Esophagus squamous epithelium (tissue), 5 donors: Measurements from ENCODE around the gene GPX7. TPM values are rescaled to one million over a fixed set of nuclear protein-coding genes. Genes with fewer than 3 reads are reported as not detected.

ENCODE experiments used
- DNase-seq: peaks from one replicate; lab custom pipeline; 2025; lab: John Stamatoyannopoulos, UW
- H3K27ac ChIP-seq, 4 donors: fragments of 200-600 bp; sonication (generic); one replicate each; pipeline ENCODE4 v1.5.1; 2016 to 2019; ENCODE audit warnings: mild to moderate bottlenecking in 1 of 4
- H3K27me3 ChIP-seq, 4 donors: fragments of 200-600 bp; sonication (generic); 1 replicate in 3 of 4; 2 replicates in 1 of 4; pipeline versions ENCODE4 v1.5.1 to v1.6.0; 2017 to 2021; ENCODE audit warnings: antibody characterized with exemption in 1 of 4
- H3K36me3 ChIP-seq, 3 donors: fragments of 200-600 bp; sonication (generic); one replicate each; pipeline ENCODE4 v1.5.1; 2016 to 2019
- H3K4me1 ChIP-seq, 3 donors: fragments of 200-600 bp; sonication (generic); one replicate each; pipeline ENCODE4 v1.5.1; 2017 to 2019
- H3K4me3 ChIP-seq, 4 donors: fragments of 200-600 bp; sonication (generic); 1 replicate in 3 of 4; 2 replicates in 1 of 4; pipeline ENCODE4 v1.5.1; 2016 to 2019; ENCODE audit warnings: mild to moderate bottlenecking in 2 of 4, moderate library complexity in 1 of 4
- H3K9me3 ChIP-seq, 3 donors: fragments of 200-600 bp; sonication (generic); one replicate each; pipeline ENCODE4 v1.5.1; 2016 to 2019
- POLR2A ChIP-seq, 4 donors: fragments of 450-650 bp; IDR thresholded peaks; one replicate each; pipeline ENCODE4 v1.6.1; 2017; ENCODE audit warnings: antibody characterized with exemption in 4 of 4, mild to moderate bottlenecking in 4 of 4, moderate library complexity in 3 of 4
- WGBS, 2 donors: methylation state at CpG; one replicate each; pipeline ENCODE4 v1.1.5; 2018; 5-methylcytosine and 5-hydroxymethylcytosine counted together
- intact Hi-C: fragments of 100-400 bp; cut with DNase I; formaldehyde crosslinking; loops from one replicate; pipeline ENCODE4 v1.15.0; 2022
- total RNA-seq, 4 donors: library from RNA; depleted of rRNA; stranded (reverse); fragments of >200 nt; gene quantifications; one replicate each; pipeline ENCODE4 v1.1.0, GENCODE V29; 2016
- TF ChIP-seq, protein P1 (sequence below), 6 experiments: fragments of 450-650 bp in 4 of 6; fragments of 200-600 bp in 2 of 6; sonication (generic) in 2 of 6; IDR thresholded peaks; one replicate each; pipeline ENCODE4 v1.5.1; 2016 to 2019; ENCODE audit warnings: antibody characterized with exemption in 6 of 6, mild to moderate bottlenecking in 4 of 6, moderate library complexity in 4 of 6
- donor health status: DM: yes; HTN: yes; CAD: no.

The GPX7 gene
- total RNA-seq, 4 donors from 2014 or later = 1.6 to 9.9 (median 2.7) TPM

DNA sequence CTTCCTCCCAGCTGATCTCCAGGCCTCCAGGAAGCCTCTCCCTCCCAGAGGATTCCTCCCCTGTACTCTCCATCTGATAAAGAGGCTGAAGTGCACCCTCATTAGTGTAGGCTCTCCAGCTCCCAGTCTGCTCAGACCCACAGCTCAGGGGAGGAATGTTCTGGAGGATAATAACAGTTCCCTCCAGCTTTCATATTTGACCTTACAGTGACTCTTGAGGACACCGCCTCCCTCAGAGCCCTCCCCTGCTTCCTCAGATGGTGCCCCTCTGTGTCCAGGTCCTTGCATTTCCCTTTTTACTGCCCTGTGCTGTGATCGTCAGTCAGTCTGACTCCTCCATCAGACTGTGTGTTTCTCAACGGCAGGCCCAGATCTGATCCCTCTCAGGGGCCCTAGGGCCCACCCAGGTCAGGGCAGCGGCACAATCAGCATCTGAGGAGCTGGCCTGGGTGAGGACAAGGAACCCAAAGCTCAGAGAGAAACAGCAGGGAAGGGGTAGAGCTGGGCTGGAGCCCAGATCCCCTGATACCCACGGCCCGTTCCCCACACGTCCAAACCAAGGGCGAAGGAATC lies 29.7 kb downstream of the GPX7 start:
- peak overlapping the region in 1 of 4 donors; percentile 61 for H3K4me3 ChIP-seq
- intact Hi-C loops = no loop called here
- no peaks in the 10 kb centered on the region for H3K36me3 ChIP-seq
- H3K4me1 ChIP-seq = peaks cover 7 to 26% (median 11%) of the 10 kb centered on the region in 3 donors
- WGBS, 2 donors = 68 to 91% methylated on average over 3 to 6 of the region's 8 CpGs
- no peak for TF ChIP-seq POLR2A (IDR thresholded peaks at IDR 0.05)
- TF ChIP-seq, protein P1, sequence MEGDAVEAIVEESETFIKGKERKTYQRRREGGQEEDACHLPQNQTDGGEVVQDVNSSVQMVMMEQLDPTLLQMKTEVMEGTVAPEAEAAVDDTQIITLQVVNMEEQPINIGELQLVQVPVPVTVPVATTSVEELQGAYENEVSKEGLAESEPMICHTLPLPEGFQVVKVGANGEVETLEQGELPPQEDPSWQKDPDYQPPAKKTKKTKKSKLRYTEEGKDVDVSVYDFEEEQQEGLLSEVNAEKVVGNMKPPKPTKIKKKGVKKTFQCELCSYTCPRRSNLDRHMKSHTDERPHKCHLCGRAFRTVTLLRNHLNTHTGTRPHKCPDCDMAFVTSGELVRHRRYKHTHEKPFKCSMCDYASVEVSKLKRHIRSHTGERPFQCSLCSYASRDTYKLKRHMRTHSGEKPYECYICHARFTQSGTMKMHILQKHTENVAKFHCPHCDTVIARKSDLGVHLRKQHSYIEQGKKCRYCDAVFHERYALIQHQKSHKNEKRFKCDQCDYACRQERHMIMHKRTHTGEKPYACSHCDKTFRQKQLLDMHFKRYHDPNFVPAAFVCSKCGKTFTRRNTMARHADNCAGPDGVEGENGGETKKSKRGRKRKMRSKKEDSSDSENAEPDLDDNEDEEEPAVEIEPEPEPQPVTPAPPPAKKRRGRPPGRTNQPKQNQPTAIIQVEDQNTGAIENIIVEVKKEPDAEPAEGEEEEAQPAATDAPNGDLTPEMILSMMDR (IDR thresholded peaks at IDR 0.05) = no peak
- no peak for DNase-seq
- H3K9me3 ChIP-seq = no peaks in the 10 kb centered on the region
- no peak overlapping the region for H3K27ac ChIP-seq
- H3K27me3 ChIP-seq = peaks cover 0 to 62% (median 1%) of the 10 kb centered on the region in 4 donors

DNA sequence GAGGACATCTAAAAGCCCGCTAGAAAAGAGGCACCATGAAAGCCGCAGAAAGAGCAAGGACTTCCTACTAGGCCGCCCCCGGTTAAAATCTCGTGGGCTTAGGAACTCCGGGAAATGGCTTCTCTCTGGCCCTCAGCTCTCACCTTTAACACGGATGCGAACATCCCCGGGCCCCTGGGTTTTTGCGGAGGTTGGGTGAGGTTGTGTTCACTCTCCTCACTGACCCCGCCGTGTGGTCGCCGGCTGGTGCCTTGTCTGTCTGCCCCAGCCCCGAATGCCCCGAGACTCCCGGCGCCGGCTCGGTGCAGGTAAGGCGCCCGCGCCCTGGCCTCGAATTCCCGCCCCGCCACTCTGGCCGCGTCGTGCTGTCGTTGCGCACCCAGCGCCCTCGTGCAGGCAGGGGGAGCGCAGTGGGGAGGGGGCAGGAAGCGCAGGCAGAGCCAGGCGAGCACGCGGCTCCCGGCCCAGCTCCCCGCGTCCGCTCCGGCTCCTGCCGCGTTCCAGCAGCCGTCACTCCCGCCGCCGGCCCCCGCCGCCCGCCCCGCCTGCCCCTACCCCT lies 30.6 kb downstream of the GPX7 start, which contains the start of gene SHISAL2A:
SHISAL2A (plus strand) TSS at position 437 of the 559 bp plus-strand sequence. CDS start 326 bp downstream, outside the sequence.
- TF ChIP-seq, protein P1 (IDR thresholded peaks at IDR 0.05) = no peak
- peak in 1 of 4 donors; percentile 41 for TF ChIP-seq POLR2A (IDR thresholded peaks at IDR 0.05)
- Histone ChIP-seq H3K36me3 (no peaks in the 10 kb centered on the region), H3K4me3 (peak within 1 kb of the TSS; percentile 27 to 61 (median 40)), H3K27me3 (peaks cover 0 to 59% (median 1%) of the 10 kb centered on the region in 4 donors), H3K27ac (peak within 1 kb of the TSS in 3 of 4 donors; percentile 2 to 71 (median 28)), H3K4me1 (peaks cover 9 to 29% (median 11%) of the 10 kb centered on the region in 3 donors), H3K9me3 (no peaks in the 10 kb centered on the region)
- WGBS, 2 donors = 10 to 24% methylated on average over 2 to 25 of the region's 53 CpGs
- DNase-seq = no peak
- intact Hi-C loops = no loop called here

DNA sequence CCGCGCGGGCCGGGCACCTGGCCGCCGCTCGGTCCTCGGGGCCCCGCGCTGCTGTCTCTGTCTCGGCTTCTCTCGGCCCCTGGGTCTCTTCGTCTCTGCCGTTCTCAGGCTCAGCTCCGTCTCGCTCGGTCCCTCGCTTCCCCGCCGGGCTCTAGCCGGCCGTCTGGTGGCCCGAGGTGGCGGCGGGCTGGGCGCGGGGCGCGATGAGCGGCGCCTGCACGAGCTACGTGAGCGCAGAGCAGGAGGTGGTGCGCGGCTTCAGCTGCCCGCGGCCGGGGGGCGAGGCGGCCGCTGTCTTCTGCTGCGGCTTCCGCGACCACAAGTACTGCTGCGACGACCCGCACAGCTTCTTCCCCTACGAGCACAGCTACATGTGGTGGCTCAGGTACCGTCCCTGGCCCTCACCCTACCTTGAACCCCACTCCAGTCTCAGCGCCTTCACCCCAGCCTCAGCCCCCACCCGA lies 31.2 kb downstream of the GPX7 start:
- peaks cover 0 to 56% (median 1%) of the 10 kb centered on the region in 4 donors for H3K27me3 ChIP-seq
- H3K27ac ChIP-seq = peak overlapping the region in 3 of 4 donors; percentile 2 to 71 (median 28)
- 6 to 14% methylated on average over 14 to 17 of the region's 52 CpGs for WGBS, 2 donors
- H3K36me3 ChIP-seq = no peaks in the 10 kb centered on the region
- no peak for DNase-seq
- intact Hi-C loops = no loop called here
- H3K9me3 ChIP-seq = no peaks in the 10 kb centered on the region
- TF ChIP-seq POLR2A (IDR thresholded peaks at IDR 0.05) = no peak
- TF ChIP-seq, protein P1 (IDR thresholded peaks at IDR 0.05) = no peak
- peaks cover 9 to 29% (median 11%) of the 10 kb centered on the region in 3 donors for H3K4me1 ChIP-seq
- peak overlapping the region; percentile 27 to 61 (median 40) for H3K4me3 ChIP-seq

DNA sequence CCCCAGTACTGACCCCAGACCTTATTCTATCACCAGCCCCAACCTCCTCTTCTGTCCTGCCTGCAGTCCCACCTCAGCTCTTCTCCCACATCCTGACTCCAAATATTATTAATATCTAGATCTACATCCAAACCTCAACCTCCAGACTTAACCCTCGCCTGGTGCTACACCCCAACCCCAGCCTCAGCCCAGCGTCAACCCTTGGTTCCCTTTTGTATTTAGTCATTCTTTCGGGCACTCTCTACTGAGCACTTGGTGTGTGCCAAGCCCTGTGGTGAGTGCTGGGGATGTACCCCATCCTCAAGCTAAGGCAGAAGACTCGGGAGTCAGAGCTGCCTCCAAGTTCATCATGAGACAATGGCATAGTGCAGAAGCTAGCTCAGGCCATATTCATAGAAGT lies 31.9 kb downstream of the GPX7 start:
- no peak overlapping the region for H3K4me3 ChIP-seq
- TF ChIP-seq, protein P1 (IDR thresholded peaks at IDR 0.05) = no peak
- TF ChIP-seq POLR2A (IDR thresholded peaks at IDR 0.05) = no peak
- no peak for DNase-seq
- WGBS, 2 donors = 51 to 88% methylated on average over 4 of the region's 4 CpGs
- H3K9me3 ChIP-seq = no peaks in the 10 kb centered on the region
- H3K27me3 ChIP-seq = peaks cover 0 to 55% (median 1%) of the 10 kb centered on the region in 4 donors
- no peak overlapping the region for H3K27ac ChIP-seq
- no peaks in the 10 kb centered on the region for H3K36me3 ChIP-seq
- intact Hi-C loops = no loop called here
- H3K4me1 ChIP-seq = peaks cover 9 to 27% (median 11%) of the 10 kb centered on the region in 3 donors
